Caco-2 (cell line): ENCODE results near the gene ALG12. TPM values are rescaled to one million over a fixed set of nuclear protein-coding genes. Genes with fewer than 3 reads are reported as not detected.

ENCODE experiments used
- BruUV-seq: library from RNA; stranded (reverse); fragments of 400-500 nt; replicated peaks from 2 replicates; lab custom pipeline; 2021; lab: Mats Ljungman, UMichigan
- CTCF ChIA-PET: fragments of 300-600 bp; sonication (Branson Sonifier 250); formaldehyde crosslinking; loops from one replicate; lab custom pipeline; 2022; ENCODE audit warnings: antibody characterized with exemption; lab: Charles Lee
- POLR2A ChIA-PET: fragments of 300-600 bp; sonication (Branson Sonifier 250); formaldehyde crosslinking; loops from one replicate; lab custom pipeline; 2022; ENCODE audit warnings: antibody characterized with exemption; lab: Charles Lee
- DNase-seq, 2 experiments: peaks; one replicate each; pipeline versions ENCODE4 v3.0.0 to v3.0.0-alpha.2; 2020 to 2022
- H3K27me3 ChIP-seq: replicated peaks from 2 replicates; pipeline ENCODE4 v1.6.0; 2011; ENCODE audit warnings: low read length; ENCODE audit not compliant: control insufficient read depth, insufficient read depth
- H3K36me3 ChIP-seq: 2 replicates; pipeline ENCODE4 v1.5.1; 2011; ENCODE audit warnings: low read length; ENCODE audit not compliant: control insufficient read depth, insufficient read depth
- H3K4me1 ChIP-seq: fragments of 250-450 bp; sonication (Bioruptor Pico); 2 replicates; pipeline ENCODE4 v1.5.1; 2020; ENCODE audit warnings: mild to moderate bottlenecking
- H3K4me3 ChIP-seq: 2 replicates; pipeline ENCODE4 v1.5.1; 2011; ENCODE audit warnings: low read depth, mild to moderate bottlenecking, control low read depth, low read length
- H3K9me3 ChIP-seq: fragments of 250-450 bp; sonication (Bioruptor Pico); 2 replicates; pipeline ENCODE4 v1.5.1; 2020; ENCODE audit warnings: mild to moderate bottlenecking, moderate library complexity
- H3K27ac Mint-ChIP-seq: one replicate; pipeline ENCODE4 v1.8.0; 2022; ENCODE audit warnings: mixed read lengths; ENCODE audit not compliant: unreplicated experiment
- H3K27me3 Mint-ChIP-seq: one replicate; pipeline ENCODE4 v1.8.0; 2022; ENCODE audit warnings: mixed read lengths; ENCODE audit not compliant: insufficient read depth, unreplicated experiment
- H3K36me3 Mint-ChIP-seq: one replicate; pipeline ENCODE4 v1.8.0; 2022; ENCODE audit warnings: mild to moderate bottlenecking, mixed read lengths; ENCODE audit not compliant: insufficient read depth, unreplicated experiment
- H3K4me1 Mint-ChIP-seq: one replicate; pipeline ENCODE4 v1.8.0; 2022; ENCODE audit warnings: low read depth, mixed read lengths; ENCODE audit not compliant: unreplicated experiment
- H3K4me3 Mint-ChIP-seq: one replicate; pipeline ENCODE4 v1.8.0; 2022; ENCODE audit warnings: mild to moderate bottlenecking, moderate library complexity, mixed read lengths; ENCODE audit not compliant: unreplicated experiment
- H3K9me3 Mint-ChIP-seq: one replicate; pipeline ENCODE4 v1.8.0; 2022; ENCODE audit warnings: mixed read lengths; ENCODE audit not compliant: unreplicated experiment
- CTCF ChIP-seq, 2 experiments: fragments of 200-600 bp in 1 of 2; IDR thresholded peaks; 1 replicate in 1 of 2; 2 replicates in 1 of 2; pipeline versions ENCODE4 v1.5.1 to v1.8.0; 2011 to 2022; ENCODE audit warnings: antibody characterized with exemption in 1 of 2, control low read depth in 1 of 2, inconsistent platforms in 1 of 2, low read depth in 1 of 2, low read length in 1 of 2, mild to moderate bottlenecking in 1 of 2, moderate library complexity in 1 of 2; ENCODE audit not compliant: insufficient read depth in 1 of 2, severe bottlenecking in 1 of 2, unreplicated experiment in 1 of 2
- intact Hi-C: fragments of 100-400 bp; cut with micrococcal nuclease; formaldehyde crosslinking; loops from one replicate; pipeline ENCODE4 v1.10.0; 2022; ENCODE audit not compliant: unreplicated experiment
- total RNA-seq: library from RNA; stranded (reverse); gene quantifications from 2 replicates; pipeline ENCODE4 v1.2.3, GENCODE V29; 2022

ALG12 gene
- total RNA-seq, 1 experiment from 2014 or later, result 35.7 TPM

GRCh38 chr22:49893025-49893424 lies 25.2 kb downstream of the ALG12 start:
- Mint-ChIP-seq H3K4me3 (no peak overlapping the region), H3K4me1 (no peaks in the 10 kb centered on the region), H3K27ac (no peak overlapping the region), H3K27me3 (no peaks in the 10 kb centered on the region), H3K36me3 (peaks cover 55% of the 10 kb centered on the region), H3K9me3 (peaks cover 10% of the 10 kb centered on the region)
- Histone ChIP-seq H3K36me3 (peaks cover 1% of the 10 kb centered on the region), H3K4me3 (no peak overlapping the region), H3K27me3 (no peaks in the 10 kb centered on the region), H3K9me3 (no peaks in the 10 kb centered on the region), H3K4me1 (no peaks in the 10 kb centered on the region)
- BruUV-seq, result no TSS peak
- ChIA-PET POLR2A (no interaction called here), CTCF (no interaction called here)
- intact Hi-C loops, result no loop called here
- no peak for TF ChIP-seq CTCF (IDR thresholded peaks at IDR 0.05; ENCODE audit: insufficient read depth in 1 of 2, low read depth in 1 of 2, low read length in 1 of 2, severe bottlenecking in 1 of 2, unreplicated experiment in 1 of 2)
- DNase-seq, result no peak

GRCh38 chr22:49892226-49892899 lies 25.9 kb downstream of the ALG12 start:
- CTCF ChIA-PET, result no interaction called here
- Histone ChIP-seq H3K4me3 (no peak overlapping the region), H3K27me3 (no peaks in the 10 kb centered on the region), H3K36me3 (peaks cover 1% of the 10 kb centered on the region), H3K4me1 (no peaks in the 10 kb centered on the region), H3K9me3 (no peaks in the 10 kb centered on the region)
- no peak for TF ChIP-seq CTCF (IDR thresholded peaks at IDR 0.05; ENCODE audit: insufficient read depth in 1 of 2, low read depth in 1 of 2, low read length in 1 of 2, severe bottlenecking in 1 of 2, unreplicated experiment in 1 of 2)
- Mint-ChIP-seq H3K27ac (no peak overlapping the region), H3K36me3 (peaks cover 62% of the 10 kb centered on the region), H3K4me1 (no peaks in the 10 kb centered on the region), H3K9me3 (peaks cover 10% of the 10 kb centered on the region), H3K4me3 (no peak overlapping the region), H3K27me3 (no peaks in the 10 kb centered on the region)
- intact Hi-C loops, result no loop called here
- no TSS peak for BruUV-seq
- no peak for DNase-seq
- POLR2A ChIA-PET, result no interaction called here

DNA sequence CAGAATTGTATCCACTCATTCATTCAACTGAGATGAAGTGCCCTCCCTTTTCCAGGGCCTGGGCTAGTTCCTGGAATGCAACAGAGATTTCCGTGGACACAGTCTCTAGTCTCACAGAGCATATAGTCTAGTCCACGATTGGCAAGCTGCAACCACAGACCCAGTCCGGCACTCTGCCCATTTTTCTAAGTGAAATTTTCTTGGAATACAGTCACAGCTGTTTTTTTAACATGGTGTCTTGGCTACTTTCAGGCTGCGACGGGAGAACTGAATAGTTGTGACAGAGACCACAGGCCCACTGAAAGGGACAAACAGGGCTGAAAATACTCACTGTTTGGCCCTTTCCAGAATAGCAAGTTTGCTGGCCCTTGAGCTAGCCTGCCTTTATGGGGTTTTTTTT lies 29.2 kb downstream of the ALG12 start:
- peaks cover 3% of the 10 kb centered on the region for H3K36me3 ChIP-seq
- Mint-ChIP-seq H3K27ac (no peak overlapping the region), H3K4me3 (no peak overlapping the region), H3K27me3 (no peaks in the 10 kb centered on the region), H3K36me3 (peaks cover 73% of the 10 kb centered on the region), H3K9me3 (peaks cover 10% of the 10 kb centered on the region), H3K4me1 (no peaks in the 10 kb centered on the region)
- H3K4me3 ChIP-seq, result no peak overlapping the region
- intact Hi-C loops, result no loop called here
- ChIA-PET POLR2A (no interaction called here), CTCF (no interaction called here)
- no peaks in the 10 kb centered on the region for H3K9me3 ChIP-seq
- DNase-seq, result no peak
- no peaks in the 10 kb centered on the region for H3K4me1 ChIP-seq
- H3K27me3 ChIP-seq, result no peaks in the 10 kb centered on the region
- BruUV-seq, result no TSS peak
- TF ChIP-seq CTCF (IDR thresholded peaks at IDR 0.05; ENCODE audit: insufficient read depth in 1 of 2, low read depth in 1 of 2, low read length in 1 of 2, severe bottlenecking in 1 of 2, unreplicated experiment in 1 of 2), result no peak
